ENCODE data around the gene AP4S1.
"Not testable (repeated sequence)": the region's sequence is repeated elsewhere in the genome, so short reads cannot be mapped to it uniquely, and the experiment has no call there.

The AP4S1 gene, protein sequence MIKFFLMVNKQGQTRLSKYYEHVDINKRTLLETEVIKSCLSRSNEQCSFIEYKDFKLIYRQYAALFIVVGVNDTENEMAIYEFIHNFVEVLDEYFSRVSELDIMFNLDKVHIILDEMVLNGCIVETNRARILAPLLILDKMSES

DNA sequence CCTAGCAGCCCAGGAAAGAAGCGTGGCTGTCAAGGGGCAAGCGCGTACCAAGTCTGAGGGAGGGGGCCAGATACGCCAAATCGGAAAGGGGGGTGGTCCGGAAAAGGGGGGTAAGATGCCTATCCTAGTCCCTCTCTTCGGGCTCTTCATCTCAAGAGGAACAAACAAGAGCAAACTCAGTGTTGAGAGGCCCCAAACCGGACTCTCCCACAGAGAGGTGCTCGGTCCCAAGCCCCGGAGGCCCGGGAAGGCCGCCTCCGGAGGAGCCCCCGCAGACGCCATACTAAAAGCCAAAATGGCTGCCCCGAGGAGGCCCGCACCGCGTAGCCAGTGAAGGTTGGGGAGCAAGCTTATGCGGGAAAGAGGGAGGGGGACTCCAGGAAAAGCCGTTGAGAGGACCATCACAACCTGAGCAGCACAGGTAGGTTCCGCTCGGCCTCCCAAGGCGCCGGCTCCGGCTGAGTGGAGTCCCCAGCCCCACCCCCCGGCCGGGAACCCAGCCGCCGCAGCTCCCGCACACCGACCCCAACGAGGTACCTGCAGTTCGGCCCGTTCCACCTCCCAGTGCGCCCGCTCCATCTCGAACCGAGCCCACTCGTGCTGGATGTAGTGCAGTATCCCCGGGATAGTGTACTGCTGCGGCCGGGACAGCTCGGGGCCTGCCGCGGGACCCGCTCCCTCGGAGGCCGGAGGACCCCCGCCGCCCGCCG, at the start of gene AP4S1:
TSS of gene AP4S1 (plus strand) at position 283 of the 710 bp plus-strand sequence. CDS start 40,548 bp downstream, outside the sequence.
- peak; percentile 53 for DNase-seq

GRCh38 chr14:30977752-30978151, 47.7 kb upstream of the AP4S1 start:
- no peak for DNase-seq

- peak; percentile 43 for DNase-seq
Observed at GRCh38 chr14:30980106-30980704, 45.2 kb upstream of the AP4S1 start.

DNA sequence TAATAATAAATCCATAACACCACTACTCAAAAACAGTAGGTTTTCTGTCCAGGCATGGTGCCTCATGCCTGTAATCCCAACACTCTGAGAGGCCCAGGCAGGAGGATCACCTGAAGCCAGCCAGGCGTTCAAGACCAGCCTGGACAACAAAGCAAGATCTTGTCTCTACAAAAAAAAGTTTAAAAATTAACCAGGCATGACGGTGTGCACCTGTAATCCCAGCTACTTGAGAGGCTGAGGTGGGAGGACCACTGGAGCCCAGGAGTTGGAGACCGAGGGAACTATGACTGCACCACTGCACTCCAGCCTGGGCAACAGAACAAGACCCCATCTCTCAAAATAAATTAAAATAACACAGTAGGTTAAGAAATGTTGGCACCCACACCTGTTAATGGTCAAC, 44.5 kb upstream of the AP4S1 start:
- DNase-seq: no peak

DNA sequence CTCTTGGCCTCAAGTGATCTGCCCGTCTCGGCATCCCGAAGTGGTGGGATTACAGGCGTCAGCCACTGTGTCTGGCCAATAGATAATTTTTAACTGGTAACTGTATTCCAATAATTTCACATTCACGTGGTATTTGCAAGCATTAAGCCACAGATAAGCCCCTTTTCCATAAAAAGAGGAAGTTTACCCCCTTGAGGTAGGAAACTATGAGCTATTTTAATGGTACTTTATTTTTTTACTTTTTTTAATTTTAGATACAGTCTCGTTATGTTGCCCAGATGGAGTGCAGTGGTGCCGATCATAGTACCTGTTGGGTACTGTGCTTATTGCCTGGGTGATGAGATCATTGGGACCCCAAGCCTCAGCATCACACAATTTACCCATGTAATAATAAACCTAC, 42.9 kb upstream of the AP4S1 start:
- DNase-seq: no peak

GRCh38 chr14:30983858-30984257, 41.6 kb upstream of the AP4S1 start:
- DNase-seq: no peak

DNA sequence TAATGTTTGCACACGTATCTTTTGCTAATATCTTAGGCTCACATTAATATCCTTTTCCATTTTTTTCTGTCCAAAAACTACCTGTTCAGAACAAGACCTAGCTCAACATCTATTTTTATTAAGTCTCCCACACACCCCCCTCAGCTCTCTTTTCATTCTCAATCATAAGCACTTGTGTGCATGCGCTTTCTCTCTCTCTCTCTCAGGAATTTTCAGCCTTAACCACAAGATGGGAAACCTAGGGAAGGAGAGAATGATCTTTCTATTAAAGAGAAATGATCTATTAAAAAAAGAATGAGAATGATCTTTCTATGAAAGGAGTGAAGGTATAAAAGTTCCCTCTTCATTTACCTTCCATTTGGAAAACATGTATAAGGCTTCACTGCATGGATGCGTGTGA, 39.7 kb upstream of the AP4S1 start:
- no peak for DNase-seq

DNA sequence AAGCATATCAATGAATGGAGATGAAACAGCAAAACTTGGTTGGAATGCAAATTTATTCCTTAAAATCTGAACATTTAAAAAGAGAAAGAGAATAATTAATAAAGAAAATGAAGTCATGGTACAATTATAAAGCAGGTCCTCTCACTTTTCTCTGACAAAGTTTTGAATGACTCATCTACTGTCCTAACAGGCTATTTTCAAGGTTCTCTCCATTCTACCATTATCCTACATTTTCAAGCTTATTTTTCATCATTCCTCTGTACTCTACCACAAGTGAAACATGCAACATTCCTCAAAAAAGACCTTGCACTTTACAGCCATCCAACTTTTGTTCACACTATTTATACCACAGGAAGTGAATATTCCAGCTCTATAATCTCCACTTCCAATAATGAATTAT, 36.9 kb upstream of the AP4S1 start:
- DNase-seq: no peak

- no peak for DNase-seq
Observed at GRCh38 chr14:30990770-30991169, 34.7 kb upstream of the AP4S1 start.

GRCh38 chr14:30991408-30991807, 34.0 kb upstream of the AP4S1 start:
- no peak for DNase-seq

DNA sequence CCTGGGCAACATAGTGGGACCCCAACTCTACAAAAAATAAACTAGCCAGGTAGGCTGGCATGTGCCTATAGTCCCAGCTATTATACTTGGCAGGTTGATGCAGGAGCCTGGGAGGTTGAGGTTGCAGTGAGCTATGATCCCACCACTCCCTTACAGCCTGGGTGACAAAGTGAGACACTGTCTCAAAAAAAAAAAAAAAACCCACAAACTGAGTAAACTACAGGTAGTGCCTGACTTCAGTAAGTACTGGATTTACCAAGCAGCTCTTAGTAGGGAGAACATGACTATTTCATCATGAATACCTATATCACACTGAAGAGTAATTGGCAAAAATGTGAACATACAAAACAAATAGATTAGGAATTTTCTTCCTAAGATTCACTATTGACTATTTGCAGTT, 32.4 kb upstream of the AP4S1 start:
- DNase-seq: no peak

DNA sequence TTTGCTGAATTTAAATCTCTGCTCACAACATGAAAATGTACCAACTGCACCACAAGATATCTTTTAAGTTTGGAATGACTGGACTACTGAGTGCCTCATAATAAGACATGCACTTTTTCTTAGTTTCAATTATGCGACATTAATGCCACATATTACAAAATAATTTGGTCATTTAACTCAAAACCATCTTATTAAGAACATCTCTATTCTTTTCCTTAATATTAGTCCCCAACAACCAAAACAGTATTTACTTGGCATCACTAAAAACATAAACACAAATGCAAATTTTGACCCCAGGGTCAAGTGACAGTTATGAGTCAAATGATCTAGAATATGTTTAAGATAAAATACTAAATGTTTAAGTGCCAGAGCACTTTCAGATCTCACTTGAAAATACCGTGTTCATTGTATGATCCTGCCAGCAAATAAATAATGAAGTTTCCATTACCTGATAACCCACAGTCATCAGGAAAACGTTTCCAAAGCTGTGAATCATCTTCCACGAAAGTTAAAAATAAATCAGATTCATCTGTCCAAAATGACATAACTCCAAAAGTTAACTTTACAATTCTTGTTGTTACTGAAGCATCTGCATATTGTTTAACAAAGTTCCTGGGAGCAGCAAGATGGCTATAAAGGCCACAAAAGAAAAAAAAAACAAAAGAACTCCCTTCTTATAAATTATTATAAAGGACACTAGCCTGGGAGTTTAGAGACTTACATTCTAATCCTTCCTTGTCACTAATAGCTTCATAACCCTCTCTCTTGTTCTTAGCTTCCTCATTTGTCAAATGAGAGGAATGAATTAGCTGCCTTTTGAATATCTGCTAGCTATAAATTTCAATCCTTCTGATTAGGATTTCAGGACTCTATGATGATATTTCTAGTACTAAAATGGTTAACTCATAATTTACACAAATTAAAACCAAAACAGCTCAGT, 30.5 kb upstream of the AP4S1 start:
- DNase-seq: no peak

GRCh38 chr14:30995689-30996088, 29.8 kb upstream of the AP4S1 start:
- no peak for DNase-seq

GRCh38 chr14:30996892-30997659, 28.4 kb upstream of the AP4S1 start:
- DNase-seq: no peak

DNA sequence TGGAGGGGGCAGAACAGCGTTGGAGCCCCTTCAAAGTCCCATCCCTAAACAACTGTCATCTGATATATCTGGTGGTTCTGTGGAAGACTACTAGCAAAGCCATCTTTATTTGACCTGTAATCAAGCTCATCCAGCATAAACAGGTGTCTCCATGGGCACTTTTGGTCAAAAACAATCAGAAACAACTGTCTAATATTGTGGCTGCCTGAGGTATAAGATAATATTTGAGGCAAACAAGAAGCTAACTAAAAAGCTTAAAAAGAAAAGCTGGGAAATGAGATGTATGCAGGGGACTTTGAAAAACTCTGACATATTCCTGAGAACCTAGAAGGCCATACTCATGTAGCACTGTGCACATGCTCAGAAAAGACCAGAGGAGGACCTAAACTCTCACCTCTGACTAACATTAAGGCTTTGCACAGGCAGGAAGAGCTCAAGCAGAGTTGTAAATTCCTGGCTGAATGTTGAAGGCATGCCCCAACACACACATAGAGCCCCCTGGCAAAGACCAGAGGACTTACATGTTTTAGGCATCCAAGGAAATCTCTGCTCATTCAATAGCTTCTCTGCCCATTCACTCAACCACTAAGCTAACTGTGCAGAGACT, 27.2 kb upstream of the AP4S1 start:
- no peak for DNase-seq

DNA sequence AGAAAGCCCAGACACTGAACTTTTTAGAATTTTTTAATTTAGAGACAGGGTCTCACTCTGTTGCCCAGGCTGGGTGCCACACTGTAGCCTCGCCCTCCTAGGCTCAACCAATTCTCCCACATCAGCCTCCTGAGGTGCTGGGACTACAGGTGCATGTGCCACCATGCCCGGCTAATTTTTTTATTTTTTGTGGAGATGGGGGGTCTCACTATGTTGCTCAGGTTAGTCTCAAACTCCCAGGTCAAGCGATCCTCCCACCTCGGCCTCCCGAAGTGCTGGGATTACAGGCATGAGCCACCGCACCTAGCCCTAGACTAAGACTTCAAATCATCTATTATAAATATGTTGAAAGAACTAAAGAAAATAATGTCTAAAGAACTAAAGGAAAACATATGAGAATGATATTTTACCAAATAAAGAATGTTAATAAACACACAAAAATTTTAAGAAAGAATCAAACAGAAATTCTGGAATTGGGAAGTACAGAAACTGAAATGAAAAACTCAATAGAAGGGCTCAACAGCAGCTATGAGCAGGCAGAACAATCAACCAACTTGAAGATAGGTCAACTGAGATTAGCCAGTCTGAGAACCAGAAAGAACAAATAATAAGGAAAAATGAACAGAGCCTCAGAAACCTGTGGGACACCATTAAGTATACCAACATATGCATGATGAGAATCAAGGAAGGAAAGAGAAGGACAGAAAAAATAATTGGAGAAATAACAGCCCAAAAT, 26.2 kb upstream of the AP4S1 start:
- DNase-seq: no peak

- DNase-seq: no peak
Observed at GRCh38 chr14:31000629-31001338, 24.7 kb upstream of the AP4S1 start.

GRCh38 chr14:31001339-31001658, 24.1 kb upstream of the AP4S1 start:
- no peak for DNase-seq

DNA sequence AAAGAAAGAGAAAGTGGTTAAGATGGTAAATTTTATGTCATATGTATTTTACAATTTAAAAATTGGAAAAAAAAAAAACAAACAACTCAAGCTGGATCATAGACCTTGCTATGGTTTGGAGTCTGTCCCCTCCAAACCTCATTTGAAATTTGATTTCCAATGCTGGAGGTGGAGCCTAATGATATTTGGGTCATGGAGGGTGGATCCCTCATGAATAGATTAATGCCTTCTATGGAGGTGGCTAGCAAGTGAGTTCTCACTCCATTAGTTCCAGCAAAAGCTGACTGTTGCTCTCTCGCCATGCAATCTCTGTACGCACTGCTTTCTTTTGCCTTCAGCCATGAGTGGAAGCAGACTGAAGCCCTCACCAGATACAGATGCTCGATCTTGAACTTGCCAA, 22.2 kb upstream of the AP4S1 start:
- DNase-seq: no peak

GRCh38 chr14:31004007-31004406, 21.4 kb upstream of the AP4S1 start:
- DNase-seq: not testable (repeated sequence)

DNA sequence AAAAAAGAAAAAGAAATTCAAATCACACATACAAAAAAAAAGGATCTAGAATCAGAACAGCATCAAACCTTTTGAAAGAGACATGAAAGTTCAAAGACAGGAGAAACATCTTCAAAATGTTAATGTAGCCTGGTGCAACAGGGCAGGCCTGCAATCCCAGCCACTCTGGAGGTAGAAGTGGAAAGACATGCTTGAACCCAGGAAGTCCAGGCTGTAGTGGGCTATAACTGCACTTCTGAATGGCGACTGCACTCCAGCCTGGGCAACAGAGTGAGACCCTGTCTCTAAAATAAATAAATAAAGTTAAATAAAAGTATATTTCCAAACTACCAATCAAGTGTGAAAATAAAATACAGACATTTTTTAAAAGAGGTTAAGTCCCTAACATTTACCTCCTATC, 18.7 kb upstream of the AP4S1 start:
- no peak for DNase-seq
